CD4-positive, alpha-beta T cell (primary cell): ENCODE measurements around the gene FBXW4. TPM values are rescaled to one million over a fixed set of nuclear protein-coding genes. Genes with fewer than 3 reads are reported as not detected.

Source experiments
- ATAC-seq: fragments of 200-7000 bp; cut with Tn5 transposase; one replicate; pipeline ENCODE4 v1.10.0; 2022; ENCODE audit warnings: mild to moderate bottlenecking; ENCODE audit not compliant: poor library complexity
- CTCF ChIA-PET: fragments of 350-600 bp; sonication (Branson Sonifier 250); formaldehyde crosslinking; loops from one replicate; lab custom pipeline; 2021; ENCODE audit warnings: antibody characterized with exemption, inconsistent platforms; lab: Charles Lee
- POLR2A ChIA-PET: fragments of 350-600 bp; sonication (Branson Sonifier 250); formaldehyde crosslinking; loops from one replicate; lab custom pipeline; 2021; ENCODE audit warnings: antibody characterized with exemption, inconsistent platforms; lab: Charles Lee
- DNase-seq, 14 experiments: peaks; one replicate each; pipeline ENCODE4 v3.0.0-alpha.2; 2013 to 2020; ENCODE audit warnings: mixed read lengths in 2 of 14
- H3K27ac ChIP-seq, 2 donors: one replicate each; pipeline versions ENCODE4 v1.5.1 to v1.7.0; 2013; ENCODE audit warnings: low read length in 2 of 2, low read depth in 1 of 2, mild to moderate bottlenecking in 1 of 2
- H3K27me3 ChIP-seq, 2 experiments: 1 replicate in 1 of 2; 2 replicates in 1 of 2; pipeline versions ENCODE4 v1.6.1 to v1.7.0; 2013; ENCODE audit warnings: low read length in 2 of 2, control low read depth in 1 of 2, mild to moderate bottlenecking in 1 of 2, moderate library complexity in 1 of 2; ENCODE audit not compliant: insufficient read depth in 2 of 2, control insufficient read depth in 1 of 2
- H3K36me3 ChIP-seq: one replicate; pipeline ENCODE4 v1.6.1; 2013; ENCODE audit warnings: low read length, control low read depth; ENCODE audit not compliant: insufficient read depth
- H3K4me1 ChIP-seq: one replicate; pipeline ENCODE4 v1.6.1; 2013; ENCODE audit warnings: low read length, control low read depth; ENCODE audit not compliant: insufficient read depth
- H3K4me3 ChIP-seq: one replicate; pipeline ENCODE4 v1.5.1; 2013; ENCODE audit warnings: mild to moderate bottlenecking, low read length, moderate library complexity
- H3K9me3 ChIP-seq, 2 experiments: 1 replicate in 1 of 2; 2 replicates in 1 of 2; pipeline versions ENCODE4 v1.6.1 to v1.7.0; 2013; ENCODE audit warnings: low read length in 2 of 2, mild to moderate bottlenecking in 2 of 2, control low read depth in 1 of 2, moderate library complexity in 1 of 2; ENCODE audit not compliant: control insufficient read depth in 1 of 2, insufficient read depth in 1 of 2
- H3K27ac Mint-ChIP-seq: one replicate; pipeline ENCODE4 v1.8.0; 2020; ENCODE audit warnings: mixed read lengths
- H3K27me3 Mint-ChIP-seq: one replicate; pipeline ENCODE4 v1.8.0; 2021; ENCODE audit warnings: mixed read lengths
- H3K36me3 Mint-ChIP-seq: one replicate; pipeline ENCODE4 v1.8.0; 2021; ENCODE audit warnings: low read depth, mixed read lengths
- H3K4me1 Mint-ChIP-seq: one replicate; pipeline ENCODE4 v1.8.0; 2021; ENCODE audit warnings: low read depth, mixed read lengths
- H3K4me3 Mint-ChIP-seq: one replicate; pipeline ENCODE4 v1.8.0; 2020; ENCODE audit warnings: mild to moderate bottlenecking, mixed read lengths
- H3K9me3 Mint-ChIP-seq: one replicate; pipeline ENCODE4 v1.8.0; 2020; ENCODE audit warnings: mixed read lengths
- CTCF ChIP-seq: fragments of 200-600 bp; IDR thresholded peaks from one replicate; pipeline ENCODE4 v1.8.0; 2022; ENCODE audit warnings: antibody characterized with exemption, mild to moderate bottlenecking
- intact Hi-C, 2 experiments: fragments of 100-400 bp; cut with DNase I in 1 of 2; cut with micrococcal nuclease in 1 of 2; formaldehyde crosslinking; loops; one replicate each; pipeline versions ENCODE4 v1.15.1 to v1.9.0; 2023 to 2025; cut with DNase I, micrococcal nuclease
- total RNA-seq, 174 experiments: library from RNA in 2 of 174; stranded (reverse) in 2 of 174; gene quantifications; one replicate each; pipeline ENCODE4 v1.2.3 and lab custom pipeline; 2021 to 2026

The FBXW4 gene
- total RNA-seq, 2 experiments from 2014 or later = 69.7 to 76.4 TPM

DNA sequence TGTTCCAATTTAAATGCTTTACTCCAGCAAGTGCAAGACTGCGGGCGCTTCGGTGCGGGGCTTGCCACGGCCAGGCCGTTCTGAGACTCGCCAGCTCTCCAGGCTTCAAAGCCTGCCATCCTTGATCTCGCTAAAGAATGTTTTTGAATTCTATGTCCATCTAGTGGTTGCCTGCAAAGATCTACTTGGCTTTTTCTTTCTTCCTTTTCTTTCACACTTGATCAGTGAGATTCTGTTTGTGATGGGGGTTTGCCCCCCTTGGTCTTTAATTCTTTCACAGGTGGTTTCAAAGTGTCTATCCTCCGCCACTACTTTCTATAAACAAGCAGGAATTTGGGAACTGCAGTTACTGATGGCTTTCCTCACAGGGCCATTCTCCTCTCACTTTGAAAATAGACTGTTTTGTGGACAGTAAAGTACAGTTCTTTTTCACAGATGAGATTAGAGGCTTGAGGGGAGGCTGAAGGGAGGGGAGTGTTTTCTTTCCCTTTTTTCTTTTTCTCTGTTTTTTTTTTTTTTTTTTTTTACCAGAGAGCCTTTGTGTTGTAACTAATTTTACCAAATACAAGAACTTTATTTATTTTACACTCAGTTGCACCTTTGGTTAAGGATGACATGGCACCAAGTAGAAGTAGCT lies 15.2 kb upstream of the FBXW4 start:
- H3K36me3 ChIP-seq = no peaks in the 10 kb centered on the region
- ATAC-seq (no peak), DNase-seq (no peak)
- TF ChIP-seq CTCF = no peak
- H3K27ac ChIP-seq = no peak overlapping the region
- peaks cover 0 to 4% of the 10 kb centered on the region in 2 experiments for H3K27me3 ChIP-seq
- ChIA-PET CTCF (no interaction called here), POLR2A (no interaction called here)
- Mint-ChIP-seq H3K36me3 (no peaks in the 10 kb centered on the region), H3K4me1 (no peaks in the 10 kb centered on the region), H3K9me3 (no peaks in the 10 kb centered on the region), H3K27me3 (peaks cover 41% of the 10 kb centered on the region), H3K4me3 (no peak overlapping the region), H3K27ac (no peak overlapping the region)
- H3K4me1 ChIP-seq = no peaks in the 10 kb centered on the region
- no peaks in the 10 kb centered on the region for H3K9me3 ChIP-seq
- intact Hi-C loops = no loop called here
- no peak overlapping the region for H3K4me3 ChIP-seq

DNA sequence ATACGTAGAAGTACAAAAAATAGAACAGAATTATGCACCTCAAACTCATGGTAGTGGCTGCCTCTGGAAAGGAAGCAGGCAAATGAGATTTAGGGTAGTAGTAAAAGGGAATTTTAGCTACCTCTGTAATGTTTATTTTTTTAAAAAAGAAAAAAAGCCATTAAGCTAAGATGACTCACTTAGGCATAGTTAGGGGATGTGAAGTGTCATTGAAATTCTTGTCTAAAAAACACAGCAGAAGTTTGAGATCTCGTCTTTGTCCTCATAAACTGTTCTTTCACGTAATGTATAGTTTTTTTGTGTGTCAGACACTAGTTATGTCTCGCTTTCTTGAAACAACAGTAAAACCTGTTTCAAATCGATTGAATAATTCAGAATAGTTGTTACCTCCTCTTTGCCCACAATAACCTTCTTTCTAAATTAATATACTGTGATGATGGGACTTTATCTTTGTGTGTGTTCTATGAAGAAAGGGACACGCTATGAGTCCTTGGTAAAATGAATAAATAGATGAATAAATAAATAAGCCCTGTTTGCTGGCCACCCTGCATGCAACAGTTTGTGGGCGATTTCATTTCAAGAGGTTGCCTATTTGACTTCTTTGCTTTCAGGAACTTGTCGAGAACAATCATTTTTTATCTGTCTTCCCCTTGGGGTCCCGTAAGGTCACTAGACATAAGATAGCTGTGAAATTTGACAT lies 14.5 kb upstream of the FBXW4 start:
- peaks cover 44% of the 10 kb centered on the region for H3K27me3 Mint-ChIP-seq
- ChIA-PET CTCF (no interaction called here), POLR2A (no interaction called here)
- no peak overlapping the region for H3K4me3 Mint-ChIP-seq
- ATAC-seq (no peak), DNase-seq (no peak)
- Histone ChIP-seq H3K4me3 (no peak overlapping the region), H3K9me3 (no peaks in the 10 kb centered on the region), H3K27ac (no peak overlapping the region), H3K27me3 (peaks cover 0 to 4% of the 10 kb centered on the region in 2 experiments), H3K4me1 (no peaks in the 10 kb centered on the region), H3K36me3 (no peaks in the 10 kb centered on the region)
- no peaks in the 10 kb centered on the region for H3K4me1 Mint-ChIP-seq
- H3K36me3 Mint-ChIP-seq = no peaks in the 10 kb centered on the region
- no peaks in the 10 kb centered on the region for H3K9me3 Mint-ChIP-seq
- intact Hi-C loops = no loop called here
- no peak overlapping the region for H3K27ac Mint-ChIP-seq
- no peak for TF ChIP-seq CTCF

DNA sequence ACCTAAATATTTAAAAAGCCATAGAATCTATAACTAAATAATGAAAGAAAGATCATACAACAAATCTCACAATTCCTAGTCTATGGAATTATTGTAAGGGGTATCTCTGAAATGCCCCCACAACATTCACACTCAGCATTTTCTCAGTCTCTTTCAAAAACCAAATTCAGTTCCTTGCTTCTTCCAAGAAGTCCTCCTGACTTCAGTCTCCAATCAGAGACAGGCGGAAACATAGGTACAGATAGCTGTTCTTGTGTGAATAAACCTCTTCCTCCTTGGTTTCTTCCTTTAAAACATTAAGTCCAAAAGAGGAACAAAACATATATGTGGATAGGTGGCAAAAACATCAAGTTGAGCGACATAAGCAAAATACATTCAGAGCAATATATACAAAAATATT lies 13.9 kb upstream of the FBXW4 start:
- peaks cover 48% of the 10 kb centered on the region for H3K27me3 Mint-ChIP-seq
- H3K9me3 Mint-ChIP-seq = no peaks in the 10 kb centered on the region
- POLR2A ChIA-PET = no interaction called here
- Histone ChIP-seq H3K27me3 (peaks cover 0 to 4% of the 10 kb centered on the region in 2 experiments), H3K4me1 (no peaks in the 10 kb centered on the region), H3K27ac (no peak overlapping the region), H3K9me3 (no peaks in the 10 kb centered on the region), H3K4me3 (no peak overlapping the region), H3K36me3 (no peaks in the 10 kb centered on the region)
- intact Hi-C loops = no loop called here
- ATAC-seq = no peak
- no peak overlapping the region for H3K4me3 Mint-ChIP-seq
- no peak for TF ChIP-seq CTCF
- no peaks in the 10 kb centered on the region for H3K4me1 Mint-ChIP-seq
- no peak for DNase-seq
- H3K27ac Mint-ChIP-seq = no peak overlapping the region
- no peaks in the 10 kb centered on the region for H3K36me3 Mint-ChIP-seq
- CTCF ChIA-PET = no interaction called here
